Fibroblast of the aortic adventitia (primary cell): Measurements from ENCODE around the gene DRG1. TPM values are rescaled to one million over a fixed set of nuclear protein-coding genes. Genes with fewer than 3 reads are reported as not detected.
"Not testable (repeated sequence)": the region's sequence is repeated elsewhere in the genome, so short reads cannot be mapped to it uniquely, and the experiment has no call there.

Experiments used
- DNase-seq: peaks from one replicate; pipeline ENCODE4 v3.0.0-alpha.2; 2010; ENCODE audit warnings: low read depth
- H3K4me3 ChIP-seq: 2 replicates; pipeline ENCODE4 v1.5.1; 2011; ENCODE audit warnings: low read depth, mild to moderate bottlenecking, control low read depth, low read length, moderate library complexity
- total RNA-seq: library from RNA; depleted of rRNA; stranded (reverse); fragments of >200 nt; gene quantifications from 2 replicates; pipeline ENCODE4 v1.2.3, GENCODE V29; 2012; ENCODE audit warnings: low replicate concordance
- TF ChIP-seq, protein P1 (sequence below): IDR thresholded peaks from 2 replicates; pipeline ENCODE4 v1.5.1; 2011; ENCODE audit warnings: mild to moderate bottlenecking, low read length, control low read depth, inconsistent platforms; ENCODE audit not compliant: insufficient read depth

DRG1 gene
- total RNA-seq, 1 donor: 89.4 TPM

DNA sequence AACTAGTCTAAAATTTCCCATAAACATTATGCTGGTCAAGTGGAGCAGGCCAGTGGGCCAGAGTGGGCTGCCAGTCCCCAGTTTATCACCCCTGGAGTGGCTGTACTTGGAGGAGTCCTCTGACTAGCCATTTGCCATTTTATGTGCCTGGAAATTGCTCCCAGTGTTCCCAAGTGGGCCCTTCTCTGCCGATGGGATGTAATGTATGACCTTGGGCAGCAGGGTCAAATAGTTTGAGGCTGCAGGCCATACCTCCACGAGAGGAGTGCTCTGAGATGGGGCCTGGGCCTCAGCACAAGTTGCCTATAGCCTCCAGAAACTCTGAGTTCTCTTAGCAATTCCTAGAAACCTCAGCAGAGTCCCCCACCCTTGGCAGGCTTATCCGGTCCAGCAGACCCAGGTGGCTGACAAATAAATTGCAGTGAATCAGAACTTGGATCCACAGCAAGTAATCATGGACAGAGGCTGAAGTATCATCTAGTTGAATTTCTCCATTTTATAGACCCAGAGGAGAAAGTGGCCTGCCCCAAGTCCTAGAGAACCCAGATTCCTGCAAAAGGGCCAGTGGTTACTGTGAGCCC lies 35.4 kb upstream of the DRG1 start:
- no peak for DNase-seq
- no peak overlapping the region for H3K4me3 ChIP-seq
- TF ChIP-seq, protein P1, sequence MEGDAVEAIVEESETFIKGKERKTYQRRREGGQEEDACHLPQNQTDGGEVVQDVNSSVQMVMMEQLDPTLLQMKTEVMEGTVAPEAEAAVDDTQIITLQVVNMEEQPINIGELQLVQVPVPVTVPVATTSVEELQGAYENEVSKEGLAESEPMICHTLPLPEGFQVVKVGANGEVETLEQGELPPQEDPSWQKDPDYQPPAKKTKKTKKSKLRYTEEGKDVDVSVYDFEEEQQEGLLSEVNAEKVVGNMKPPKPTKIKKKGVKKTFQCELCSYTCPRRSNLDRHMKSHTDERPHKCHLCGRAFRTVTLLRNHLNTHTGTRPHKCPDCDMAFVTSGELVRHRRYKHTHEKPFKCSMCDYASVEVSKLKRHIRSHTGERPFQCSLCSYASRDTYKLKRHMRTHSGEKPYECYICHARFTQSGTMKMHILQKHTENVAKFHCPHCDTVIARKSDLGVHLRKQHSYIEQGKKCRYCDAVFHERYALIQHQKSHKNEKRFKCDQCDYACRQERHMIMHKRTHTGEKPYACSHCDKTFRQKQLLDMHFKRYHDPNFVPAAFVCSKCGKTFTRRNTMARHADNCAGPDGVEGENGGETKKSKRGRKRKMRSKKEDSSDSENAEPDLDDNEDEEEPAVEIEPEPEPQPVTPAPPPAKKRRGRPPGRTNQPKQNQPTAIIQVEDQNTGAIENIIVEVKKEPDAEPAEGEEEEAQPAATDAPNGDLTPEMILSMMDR: no peak

DNA sequence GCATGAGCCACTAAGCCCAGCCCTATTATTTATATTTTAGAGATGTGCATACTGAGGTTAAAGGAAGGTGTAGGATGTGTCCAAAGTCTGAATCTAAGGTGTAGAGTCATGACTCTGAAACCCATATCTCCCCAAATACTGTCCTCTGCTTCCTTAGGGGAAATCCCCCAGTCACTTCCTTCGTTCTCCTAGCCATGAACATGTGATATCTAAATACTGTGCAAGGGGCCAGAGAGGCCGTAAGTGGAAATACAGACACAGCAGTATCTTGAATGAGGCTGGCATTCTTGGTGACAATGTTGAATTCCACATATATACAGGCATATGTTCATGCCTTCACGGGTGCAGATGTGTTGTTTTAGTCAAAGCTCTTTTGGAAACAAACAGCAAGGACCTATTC lies 32.0 kb upstream of the DRG1 start:
- no peak overlapping the region for H3K4me3 ChIP-seq
- TF ChIP-seq, protein P1: no peak
- DNase-seq: no peak

DNA sequence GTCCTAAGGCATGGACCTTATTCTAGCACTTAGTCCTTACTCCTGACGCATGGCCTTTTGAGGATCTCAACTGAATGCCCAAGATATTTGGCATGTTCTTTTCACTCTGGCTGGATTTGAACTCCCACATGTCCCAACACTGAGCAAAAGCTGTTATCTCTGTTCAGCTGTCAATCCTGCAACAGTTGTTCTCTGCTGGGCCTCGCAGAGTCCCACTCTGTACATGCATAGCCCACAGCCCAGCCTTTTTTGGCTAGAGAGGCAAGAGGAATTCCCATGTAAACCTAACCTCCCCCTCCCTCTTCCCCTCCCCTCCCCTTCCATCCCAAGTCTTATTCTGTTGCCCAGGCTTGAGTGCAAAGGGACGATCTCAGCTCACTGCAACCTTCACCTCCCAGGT lies 21.8 kb upstream of the DRG1 start:
- peak; percentile 55 for DNase-seq
- TF ChIP-seq, protein P1: no peak
- no peak overlapping the region for H3K4me3 ChIP-seq

DNA sequence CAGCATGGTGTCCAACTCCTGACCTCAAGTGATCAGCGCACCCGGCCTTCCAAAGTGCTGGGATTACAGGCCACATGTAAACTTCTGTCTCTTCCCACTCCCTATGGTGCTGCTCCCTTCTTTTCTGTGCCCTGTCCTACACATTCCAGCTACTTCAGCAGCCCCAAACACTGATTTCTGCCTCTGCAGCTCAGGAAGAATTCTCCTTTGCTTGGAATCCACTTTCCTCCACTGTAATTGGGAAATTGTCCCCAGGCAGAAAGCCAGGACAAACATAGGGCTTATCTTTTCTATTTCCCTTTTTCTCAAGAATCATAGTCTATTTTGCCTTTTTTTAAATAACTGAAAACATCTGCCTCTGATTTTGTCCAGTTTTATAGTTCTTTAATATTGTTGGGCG lies 21.3 kb upstream of the DRG1 start:
- no peak overlapping the region for H3K4me3 ChIP-seq
- TF ChIP-seq, protein P1: no peak

DNA sequence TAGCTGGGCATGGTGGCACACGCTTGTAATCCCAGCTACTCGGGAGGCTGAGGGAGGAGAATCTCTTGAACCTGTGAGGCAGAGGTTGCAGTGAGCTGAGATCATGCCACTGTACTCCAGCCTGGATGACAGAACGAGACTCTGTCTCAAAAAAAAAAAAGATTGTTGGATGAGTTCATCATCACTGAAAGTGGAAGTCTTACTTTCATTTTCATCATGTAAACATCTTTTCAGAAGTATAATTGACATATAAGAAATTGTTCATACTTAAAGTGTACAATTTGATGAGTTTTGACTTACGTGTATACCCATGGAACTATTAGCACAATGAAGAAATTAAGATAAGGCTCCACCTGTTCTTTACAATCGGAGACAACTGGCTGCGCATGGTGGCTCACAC lies 20.8 kb upstream of the DRG1 start:
- peak; percentile 28 for DNase-seq
- H3K4me3 ChIP-seq: not testable (repeated sequence)

More for the DNA sequence above, 21.3 kb upstream of the DRG1 start:
- peak; percentile 94 for DNase-seq

DNA sequence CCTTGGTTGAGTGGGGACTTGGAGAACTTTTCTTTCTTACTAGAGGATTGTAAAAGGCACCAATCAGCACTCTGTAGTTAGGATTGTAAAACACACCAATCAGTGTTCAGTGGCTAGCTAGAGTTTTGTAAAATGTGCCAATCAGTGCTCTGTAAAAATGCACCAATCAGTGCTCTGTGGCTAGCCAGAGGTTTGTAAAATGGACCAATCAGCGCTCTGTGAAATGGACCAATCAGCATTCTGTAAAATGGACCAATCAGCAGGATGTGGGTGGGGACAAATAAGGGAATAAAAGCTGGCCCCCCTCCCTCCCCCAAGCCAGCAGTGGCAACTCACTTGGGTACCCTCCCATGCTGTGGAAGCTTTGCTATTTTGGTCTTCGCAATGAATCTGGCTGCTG lies 5.5 kb upstream of the DRG1 start:
- no peak for DNase-seq
- no peak overlapping the region for H3K4me3 ChIP-seq
- TF ChIP-seq, protein P1: no peak

DNA sequence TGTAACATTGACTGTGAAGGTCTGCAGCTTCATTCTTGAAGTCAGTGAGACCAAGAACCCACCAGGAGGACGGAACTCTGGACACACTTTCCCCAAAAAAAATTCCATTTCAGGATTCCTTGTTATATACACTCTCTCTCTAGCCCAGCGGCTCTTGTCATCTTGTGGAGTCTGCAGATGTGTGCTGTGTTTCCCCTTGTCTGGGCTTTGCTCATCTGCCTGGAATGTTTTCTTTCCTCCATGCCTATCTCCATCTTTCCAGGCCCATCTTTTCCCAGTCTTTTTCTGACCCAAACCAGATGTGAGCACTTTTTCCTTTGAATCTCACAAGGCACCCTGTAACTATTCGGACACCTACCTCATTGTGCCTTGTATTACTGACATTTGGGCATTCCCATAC lies 5.1 kb upstream of the DRG1 start:
- peak; percentile 17 for DNase-seq
- TF ChIP-seq, protein P1: no peak
- H3K4me3 ChIP-seq: no peak overlapping the region
